ENCODE results near the gene TRIM62.

GRCh38 chr1:33165809-33166208 lies 16.0 kb downstream of the TRIM62 start:
- no peak for TF ChIP-seq TAF1 (IDR thresholded peaks at IDR 0.05; ENCODE audit: borderline replicate concordance, insufficient read depth, low read length)
- no peak for TF ChIP-seq POLR2AphosphoS5 (IDR thresholded peaks at IDR 0.05; ENCODE audit: low read depth, low read length)
- no peak for TF ChIP-seq SIN3A (IDR thresholded peaks at IDR 0.05; ENCODE audit: borderline replicate concordance, insufficient read depth, low read length)
- no peak for TF ChIP-seq REST (IDR thresholded peaks at IDR 0.05; ENCODE audit: insufficient read depth in 1 of 2, low read depth in 2 of 2, low read length in 2 of 2)
